DOHH2 (cell line): ENCODE results near the gene CCDC134.

Source experiments
- H3F3A ChIP-seq: fragments of 200-600 bp; sonication (generic), shearing (Covaris generic); 2 replicates; pipeline ENCODE4 v1.6.0; 2016; ENCODE audit warnings: antibody characterized with exemption, mild to moderate bottlenecking; ENCODE audit not compliant: control insufficient read depth, insufficient read depth
- H3K27ac ChIP-seq: fragments of 200-600 bp; sonication (generic); 2 replicates; pipeline ENCODE4 v1.5.1; 2014; ENCODE audit warnings: low read depth, mild to moderate bottlenecking, low read length, moderate library complexity
- H3K27me3 ChIP-seq: fragments of 200-600 bp; sonication (generic); 2 replicates; pipeline ENCODE4 v1.6.1; 2014; ENCODE audit warnings: mild to moderate bottlenecking, low read length, mixed read lengths; ENCODE audit not compliant: control insufficient read depth
- H3K36me3 ChIP-seq: fragments of 200-600 bp; sonication (generic); 2 replicates; pipeline ENCODE4 v1.6.1; 2014; ENCODE audit warnings: mild to moderate bottlenecking, low read length, moderate library complexity, mixed read lengths; ENCODE audit not compliant: control insufficient read depth
- H3K4me1 ChIP-seq: fragments of 200-600 bp; sonication (generic); 2 replicates; pipeline ENCODE4 v1.6.1; 2014; ENCODE audit warnings: mild to moderate bottlenecking, low read length, mixed read lengths; ENCODE audit not compliant: control insufficient read depth
- H3K4me2 ChIP-seq: fragments of 200-600 bp; sonication (generic); 2 replicates; pipeline ENCODE4 v1.6.0; 2014; ENCODE audit warnings: mild to moderate bottlenecking, low read length, moderate library complexity
- H3K4me3 ChIP-seq: fragments of 200-600 bp; sonication (generic); 2 replicates; pipeline ENCODE4 v1.5.1; 2014; ENCODE audit warnings: mild to moderate bottlenecking, low read length, mixed read lengths
- H3K79me2 ChIP-seq: fragments of 200-600 bp; sonication (generic); 2 replicates; pipeline ENCODE4 v1.6.1; 2014; ENCODE audit warnings: mild to moderate bottlenecking, low read length, mixed read lengths; ENCODE audit not compliant: control insufficient read depth
- H3K9me2 ChIP-seq: fragments of 200-600 bp; sonication (generic); replicated peaks from 2 replicates; pipeline ENCODE4 v1.6.1; 2014; ENCODE audit warnings: mild to moderate bottlenecking, low read length, mixed read lengths; ENCODE audit not compliant: control insufficient read depth
- H3K9me3 ChIP-seq: fragments of 200-600 bp; sonication (generic); 2 replicates; pipeline ENCODE4 v1.6.1; 2014; ENCODE audit warnings: antibody characterized with exemption, low read length, mixed read lengths; ENCODE audit not compliant: control insufficient read depth, insufficient read depth
- H4K20me1 ChIP-seq: fragments of 200-600 bp; sonication (generic); 2 replicates; pipeline ENCODE4 v1.6.0; 2014; ENCODE audit warnings: low read depth, mild to moderate bottlenecking, antibody characterized with exemption, low read length, moderate library complexity; ENCODE audit not compliant: control insufficient read depth, insufficient read depth
- CTCF ChIP-seq: fragments of 200-600 bp; sonication (generic); IDR thresholded peaks from one replicate; pipeline ENCODE4 v1.5.1; 2014; ENCODE audit warnings: antibody characterized with exemption, mild to moderate bottlenecking, low read depth, low read length; ENCODE audit not compliant: poor library complexity, severe bottlenecking
- EZH2phosphoT487 ChIP-seq: fragments of 200-600 bp; sonication (generic); IDR thresholded peaks from 2 replicates; pipeline ENCODE4 v1.6.1; 2017; ENCODE audit warnings: borderline replicate concordance, mild to moderate bottlenecking, antibody characterized with exemption, low read length, moderate library complexity, mixed read lengths

The CCDC134 gene

GRCh38 chr22:41848468-41848867, 48.0 kb downstream of the CCDC134 start:
- peak overlapping the region; percentile 28 for H3K4me2 ChIP-seq
- H3K4me3 ChIP-seq, result peak overlapping the region; percentile 26; the same call in 1 of the 2 replicates
- H3K9me2 ChIP-seq, result no peaks in the 10 kb centered on the region
- no peaks in the 10 kb centered on the region for H3K27me3 ChIP-seq
- H4K20me1 ChIP-seq, result peaks cover 39% of the 10 kb centered on the region
- TF ChIP-seq EZH2phosphoT487 (no peak), CTCF (no peak)
- H3F3A ChIP-seq, result peaks cover 15% of the 10 kb centered on the region; the same call in 1 of the 2 replicates
- no peaks in the 10 kb centered on the region for H3K9me3 ChIP-seq
- peak overlapping the region; percentile 32; the same call in 1 of the 2 replicates for H3K27ac ChIP-seq
- H3K79me2 ChIP-seq, result peaks cover 99% of the 10 kb centered on the region
- peaks cover 75% of the 10 kb centered on the region for H3K4me1 ChIP-seq
- H3K36me3 ChIP-seq, result peaks cover 77% of the 10 kb centered on the region

DNA sequence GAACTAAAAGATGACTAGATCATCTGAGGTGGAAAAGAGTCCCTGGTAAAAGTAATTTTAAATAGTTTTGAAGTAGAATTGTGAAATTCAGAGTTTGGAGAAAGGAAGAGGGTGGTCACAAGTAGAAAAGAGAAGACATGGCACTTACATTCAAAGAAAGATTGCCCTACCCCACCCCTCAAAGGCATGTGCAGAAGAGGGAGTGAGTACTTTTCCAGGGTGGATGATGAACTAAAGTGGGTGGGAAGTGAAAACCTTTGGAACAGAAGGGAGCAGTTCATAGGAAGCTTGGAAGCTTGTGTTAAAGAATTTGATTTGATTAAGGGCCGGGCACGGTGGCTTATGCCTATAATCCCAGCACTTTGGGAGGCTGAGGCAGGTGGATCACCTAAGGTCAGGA, 56.0 kb downstream of the CCDC134 start:
- Histone ChIP-seq H3K27ac (peak overlapping the region; percentile 91), H3K79me2 (peaks cover 99% of the 10 kb centered on the region), H3K4me2 (peak overlapping the region; percentile 81), H3F3A (peaks cover 63% of the 10 kb centered on the region), H3K4me1 (peaks cover 94% of the 10 kb centered on the region), H3K4me3 (no peak overlapping the region), H4K20me1 (peaks cover 4% of the 10 kb centered on the region; the same call in 1 of the 2 replicates), H3K27me3 (no peaks in the 10 kb centered on the region), H3K9me2 (no peaks in the 10 kb centered on the region), H3K36me3 (peaks cover 56% of the 10 kb centered on the region), H3K9me3 (no peaks in the 10 kb centered on the region)
- TF ChIP-seq CTCF, result no peak
- TF ChIP-seq EZH2phosphoT487, result no peak

DNA sequence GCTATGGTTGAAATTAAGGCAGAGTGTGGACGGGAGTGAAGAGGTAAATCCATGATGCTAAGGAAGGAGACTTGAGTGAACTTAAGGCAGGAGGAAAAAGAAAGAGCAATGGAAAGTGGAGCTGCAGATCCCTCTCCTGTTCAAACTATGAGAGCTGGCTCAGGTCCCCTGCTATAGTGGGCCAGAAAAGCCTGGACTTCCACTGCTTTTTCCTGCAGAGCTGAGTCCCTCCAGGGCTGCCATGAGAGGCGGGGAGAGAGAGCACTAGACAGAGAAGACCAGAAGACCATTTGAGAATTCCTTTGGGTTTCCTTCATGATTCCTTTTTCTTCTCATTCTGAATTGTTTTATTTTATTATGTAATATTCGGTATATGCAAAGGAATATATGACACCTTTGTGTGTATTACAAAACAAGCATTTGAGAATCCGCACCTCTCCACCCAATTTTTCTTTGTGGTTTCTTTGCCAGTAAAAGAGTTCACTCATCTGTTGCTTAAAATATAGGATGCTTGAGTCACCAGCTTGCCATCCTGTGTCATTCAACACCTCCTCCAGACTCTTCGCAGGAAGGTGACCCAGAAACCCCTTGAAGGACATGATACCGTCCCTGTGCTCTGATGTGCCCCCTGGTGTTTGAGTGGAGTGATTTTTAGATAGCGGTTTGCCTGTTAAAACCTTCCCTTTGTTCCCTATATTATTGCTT, 56.8 kb downstream of the CCDC134 start:
- H3K27ac ChIP-seq, result peak overlapping the region; percentile 91

More for the DNA sequence above, 56.8 kb downstream of the CCDC134 start:
- peaks cover 4% of the 10 kb centered on the region; the same call in 1 of the 2 replicates for H4K20me1 ChIP-seq
- peaks cover 68% of the 10 kb centered on the region for H3F3A ChIP-seq
- peaks cover 92% of the 10 kb centered on the region for H3K79me2 ChIP-seq
- peak overlapping the region; percentile 81 for H3K4me2 ChIP-seq
- TF ChIP-seq EZH2phosphoT487 (no peak), CTCF (peak; percentile 88)
- H3K27me3 ChIP-seq, result no peaks in the 10 kb centered on the region
- H3K4me3 ChIP-seq, result peak overlapping the region; percentile 36
- H3K4me1 ChIP-seq, result peaks cover 97% of the 10 kb centered on the region
- H3K36me3 ChIP-seq, result peaks cover 50% of the 10 kb centered on the region
- no peaks in the 10 kb centered on the region for H3K9me2 ChIP-seq
- H3K9me3 ChIP-seq, result no peaks in the 10 kb centered on the region
